ENCODE data around the gene DERL3. TPM values are rescaled to one million over a fixed set of nuclear protein-coding genes. Genes with fewer than 3 reads are reported as not detected.

The DERL3 gene
- total RNA-seq, 1 experiment from 2014 or later: 12.5 TPM

GRCh38 chr22:23786752-23787599 is 51.8 kb downstream of the DERL3 start, which contains the start of gene SMARCB1:
Gene SMARCB1, plus strand, starts transcription at chr22:23786966. Its CDS starts 204 bp downstream, at chr22:23787170.
- H3K36me3 Mint-ChIP-seq: peaks cover 15% of the 10 kb centered on the region; the same call in 1 of the 2 replicates
- peak; percentile 78 for ATAC-seq
- ChIA-PET POLR2A (interaction anchor here (0.6 to 1.0 kb wide), 3 partner anchors 18 to 1884 kb away, joined by 3 to 9 read pairs (median 7); no protein-coding TSS in a partner anchor), CTCF (interaction anchor here (1.2 to 1.7 kb wide), 4 partner anchors 9 to 62 kb away, joined by 3 to 6 read pairs (median 4); no protein-coding TSS in a partner anchor)
- no peaks in the 10 kb centered on the region for H3K9me3 Mint-ChIP-seq
- H3K27ac Mint-ChIP-seq: peak within 1 kb of the TSS; percentile 98
- peak; percentile 86 for DNase-seq (ENCODE audit: low spot score)
- peaks cover 30% of the 10 kb centered on the region for H3K4me1 Mint-ChIP-seq
- peak within 1 kb of the TSS; percentile 89 for H3K4me3 Mint-ChIP-seq
- no peaks in the 10 kb centered on the region for H3K27me3 Mint-ChIP-seq (ENCODE audit: low read depth)
- peak; percentile 82 for TF ChIP-seq SP1 (CRISPR knock-in tag; conservative IDR thresholded peaks at IDR 0.05)
- no peak for TF ChIP-seq CTCF (IDR thresholded peaks at IDR 0.05)
- TF ChIP-seq MYBL2 (CRISPR knock-in tag; IDR thresholded peaks at IDR 0.05): 0 out of 2 replicates have a peak, but pooled peaks have one; percentile 23
- TF ChIP-seq HMGXB4 (CRISPR knock-in tag; IDR thresholded peaks at IDR 0.05): peak; percentile 43; the same call in 1 of the 2 replicates
- TF ChIP-seq, protein P1, sequence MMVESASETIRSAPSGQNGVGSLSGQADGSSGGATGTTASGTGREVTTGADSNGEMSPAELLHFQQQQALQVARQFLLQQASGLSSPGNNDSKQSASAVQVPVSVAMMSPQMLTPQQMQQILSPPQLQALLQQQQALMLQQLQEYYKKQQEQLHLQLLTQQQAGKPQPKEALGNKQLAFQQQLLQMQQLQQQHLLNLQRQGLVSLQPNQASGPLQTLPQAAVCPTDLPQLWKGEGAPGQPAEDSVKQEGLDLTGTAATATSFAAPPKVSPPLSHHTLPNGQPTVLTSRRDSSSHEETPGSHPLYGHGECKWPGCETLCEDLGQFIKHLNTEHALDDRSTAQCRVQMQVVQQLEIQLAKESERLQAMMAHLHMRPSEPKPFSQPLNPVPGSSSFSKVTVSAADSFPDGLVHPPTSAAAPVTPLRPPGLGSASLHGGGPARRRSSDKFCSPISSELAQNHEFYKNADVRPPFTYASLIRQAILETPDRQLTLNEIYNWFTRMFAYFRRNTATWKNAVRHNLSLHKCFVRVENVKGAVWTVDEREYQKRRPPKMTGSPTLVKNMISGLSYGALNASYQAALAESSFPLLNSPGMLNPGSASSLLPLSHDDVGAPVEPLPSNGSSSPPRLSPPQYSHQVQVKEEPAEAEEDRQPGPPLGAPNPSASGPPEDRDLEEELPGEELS (CRISPR knock-in tag; IDR thresholded peaks at IDR 0.05): no peak
- no peak for TF ChIP-seq AFF4 (CRISPR knock-in tag; IDR thresholded peaks at IDR 0.05; ENCODE audit: borderline replicate concordance)
- TF ChIP-seq CBFB (CRISPR knock-in tag; IDR thresholded peaks at IDR 0.05; ENCODE audit: low read depth): peak; percentile 51; the same call in 1 of the 2 replicates
- TF ChIP-seq, protein P2, sequence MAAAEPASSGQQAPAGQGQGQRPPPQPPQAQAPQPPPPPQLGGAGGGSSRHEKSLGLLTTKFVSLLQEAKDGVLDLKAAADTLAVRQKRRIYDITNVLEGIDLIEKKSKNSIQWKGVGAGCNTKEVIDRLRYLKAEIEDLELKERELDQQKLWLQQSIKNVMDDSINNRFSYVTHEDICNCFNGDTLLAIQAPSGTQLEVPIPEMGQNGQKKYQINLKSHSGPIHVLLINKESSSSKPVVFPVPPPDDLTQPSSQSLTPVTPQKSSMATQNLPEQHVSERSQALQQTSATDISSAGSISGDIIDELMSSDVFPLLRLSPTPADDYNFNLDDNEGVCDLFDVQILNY (CRISPR knock-in tag; IDR thresholded peaks at IDR 0.05): peak; percentile 58
- TF ChIP-seq NFE2L1 (CRISPR knock-in tag; IDR thresholded peaks at IDR 0.05): no peak
- no peak for TF ChIP-seq RORB (CRISPR knock-in tag; IDR thresholded peaks at IDR 0.05)
- TF ChIP-seq, protein P3, sequence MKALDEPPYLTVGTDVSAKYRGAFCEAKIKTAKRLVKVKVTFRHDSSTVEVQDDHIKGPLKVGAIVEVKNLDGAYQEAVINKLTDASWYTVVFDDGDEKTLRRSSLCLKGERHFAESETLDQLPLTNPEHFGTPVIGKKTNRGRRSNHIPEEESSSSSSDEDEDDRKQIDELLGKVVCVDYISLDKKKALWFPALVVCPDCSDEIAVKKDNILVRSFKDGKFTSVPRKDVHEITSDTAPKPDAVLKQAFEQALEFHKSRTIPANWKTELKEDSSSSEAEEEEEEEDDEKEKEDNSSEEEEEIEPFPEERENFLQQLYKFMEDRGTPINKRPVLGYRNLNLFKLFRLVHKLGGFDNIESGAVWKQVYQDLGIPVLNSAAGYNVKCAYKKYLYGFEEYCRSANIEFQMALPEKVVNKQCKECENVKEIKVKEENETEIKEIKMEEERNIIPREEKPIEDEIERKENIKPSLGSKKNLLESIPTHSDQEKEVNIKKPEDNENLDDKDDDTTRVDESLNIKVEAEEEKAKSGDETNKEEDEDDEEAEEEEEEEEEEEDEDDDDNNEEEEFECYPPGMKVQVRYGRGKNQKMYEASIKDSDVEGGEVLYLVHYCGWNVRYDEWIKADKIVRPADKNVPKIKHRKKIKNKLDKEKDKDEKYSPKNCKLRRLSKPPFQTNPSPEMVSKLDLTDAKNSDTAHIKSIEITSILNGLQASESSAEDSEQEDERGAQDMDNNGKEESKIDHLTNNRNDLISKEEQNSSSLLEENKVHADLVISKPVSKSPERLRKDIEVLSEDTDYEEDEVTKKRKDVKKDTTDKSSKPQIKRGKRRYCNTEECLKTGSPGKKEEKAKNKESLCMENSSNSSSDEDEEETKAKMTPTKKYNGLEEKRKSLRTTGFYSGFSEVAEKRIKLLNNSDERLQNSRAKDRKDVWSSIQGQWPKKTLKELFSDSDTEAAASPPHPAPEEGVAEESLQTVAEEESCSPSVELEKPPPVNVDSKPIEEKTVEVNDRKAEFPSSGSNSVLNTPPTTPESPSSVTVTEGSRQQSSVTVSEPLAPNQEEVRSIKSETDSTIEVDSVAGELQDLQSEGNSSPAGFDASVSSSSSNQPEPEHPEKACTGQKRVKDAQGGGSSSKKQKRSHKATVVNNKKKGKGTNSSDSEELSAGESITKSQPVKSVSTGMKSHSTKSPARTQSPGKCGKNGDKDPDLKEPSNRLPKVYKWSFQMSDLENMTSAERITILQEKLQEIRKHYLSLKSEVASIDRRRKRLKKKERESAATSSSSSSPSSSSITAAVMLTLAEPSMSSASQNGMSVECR (CRISPR knock-in tag; IDR thresholded peaks at IDR 0.05; ENCODE audit: borderline replicate concordance): 0 out of 2 replicates have a peak, but pooled peaks have one; percentile 46
- TF ChIP-seq ZNF219 (CRISPR knock-in tag; IDR thresholded peaks at IDR 0.05; ENCODE audit: borderline replicate concordance): no peak
- no peak for TF ChIP-seq RELA (CRISPR knock-in tag; IDR thresholded peaks at IDR 0.05; ENCODE audit: borderline replicate concordance)
- no peak for TF ChIP-seq CREB1 (CRISPR knock-in tag; IDR thresholded peaks at IDR 0.05)
- no peak for TF ChIP-seq GABPB1 (CRISPR knock-in tag; IDR thresholded peaks at IDR 0.05)
- no peak for TF ChIP-seq ATF1 (CRISPR knock-in tag; IDR thresholded peaks at IDR 0.05)
- 0 out of 2 replicates have a peak, but pooled peaks have one; percentile 29 for TF ChIP-seq ZNF263 (CRISPR knock-in tag; IDR thresholded peaks at IDR 0.05; ENCODE audit: low read depth)
- 0 out of 2 replicates have a peak, but pooled peaks have one; percentile 49 for TF ChIP-seq JUN (CRISPR knock-in tag; IDR thresholded peaks at IDR 0.05)
- TF ChIP-seq FOXK1 (CRISPR knock-in tag; IDR thresholded peaks at IDR 0.05): no peak
- no peak for TF ChIP-seq E2F1 (CRISPR knock-in tag; IDR thresholded peaks at IDR 0.05)

Data from WTC11 (cell line).